Body of pancreas (tissue), 4 donors: ENCODE results near the gene ODF4.

Experiments
- CTCF ChIP-seq, 7 experiments: fragments of 450-650 bp in 4 of 7; fragments of 200-600 bp in 3 of 7; sonication (generic) in 3 of 7; IDR thresholded peaks; one replicate each; pipeline ENCODE4 v1.5.1; 2016 to 2019; ENCODE audit warnings: antibody characterized with exemption in 7 of 7
- POLR2A ChIP-seq, 3 donors: fragments of 450-650 bp; IDR thresholded peaks; one replicate each; pipeline ENCODE4 v1.6.1; 2016; ENCODE audit warnings: antibody characterized with exemption in 3 of 3, mild to moderate bottlenecking in 2 of 3

GRCh38 chr17:8333281-8333680 lies 6.4 kb upstream of the ODF4 start:
- TF ChIP-seq CTCF (IDR thresholded peaks at IDR 0.05) (no peak), POLR2A (IDR thresholded peaks at IDR 0.05) (no peak)
